ENCODE data around the gene CYFIP1. TPM values are rescaled to one million over a fixed set of nuclear protein-coding genes. Genes with fewer than 3 reads are reported as not detected.

The CYFIP1 gene
- polyA plus RNA-seq, 1 donor: 94.5 TPM

DNA sequence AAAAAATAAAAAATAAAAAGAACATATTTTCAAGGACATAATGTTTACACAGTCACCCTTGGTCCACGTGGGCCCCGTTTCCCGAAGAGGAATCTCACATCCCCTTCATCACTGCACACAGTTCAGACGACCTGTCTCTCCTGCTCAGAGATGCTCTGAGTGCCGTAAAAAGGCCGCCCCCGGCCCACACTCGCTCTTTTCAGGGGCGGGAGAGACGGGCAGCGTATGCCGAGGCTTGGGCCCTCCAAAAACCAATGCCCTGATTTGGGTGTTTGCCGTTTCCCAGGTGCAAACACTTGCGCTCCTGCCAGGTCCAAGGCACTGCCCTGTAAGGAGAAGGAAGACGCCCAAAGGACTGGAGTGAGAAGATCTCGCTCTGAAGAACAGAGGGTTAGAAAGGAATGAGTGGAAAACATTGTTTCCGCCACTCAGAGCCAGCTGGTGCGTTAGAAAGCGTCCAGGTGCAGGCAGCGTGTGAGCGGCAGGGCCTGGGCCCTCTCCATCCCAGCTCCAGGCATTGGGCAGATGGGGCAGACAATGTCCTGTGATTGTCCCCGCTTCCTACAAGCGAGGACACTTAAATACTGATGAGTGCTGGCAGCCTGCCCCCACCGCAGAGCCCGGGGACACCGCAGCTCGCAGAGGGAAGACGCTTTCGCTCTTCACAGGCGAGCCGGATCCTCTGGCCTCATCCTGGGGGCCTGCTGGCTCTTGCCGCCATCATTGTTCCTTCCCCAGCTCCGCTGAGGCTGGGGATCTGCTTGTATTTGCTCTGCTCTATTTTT lies 88.5 kb downstream of the CYFIP1 start:
- DNase-seq: no peak

- no peak for DNase-seq
These were observed 89.9 kb downstream of the CYFIP1 start for GRCh38 chr15:22890296-22890695.

GRCh38 chr15:22889146-22889818 lies 90.9 kb downstream of the CYFIP1 start:
- no peak for DNase-seq

- no peak for DNase-seq
These were observed 91.9 kb downstream of the CYFIP1 start for GRCh38 chr15:22888120-22888859.

DNA sequence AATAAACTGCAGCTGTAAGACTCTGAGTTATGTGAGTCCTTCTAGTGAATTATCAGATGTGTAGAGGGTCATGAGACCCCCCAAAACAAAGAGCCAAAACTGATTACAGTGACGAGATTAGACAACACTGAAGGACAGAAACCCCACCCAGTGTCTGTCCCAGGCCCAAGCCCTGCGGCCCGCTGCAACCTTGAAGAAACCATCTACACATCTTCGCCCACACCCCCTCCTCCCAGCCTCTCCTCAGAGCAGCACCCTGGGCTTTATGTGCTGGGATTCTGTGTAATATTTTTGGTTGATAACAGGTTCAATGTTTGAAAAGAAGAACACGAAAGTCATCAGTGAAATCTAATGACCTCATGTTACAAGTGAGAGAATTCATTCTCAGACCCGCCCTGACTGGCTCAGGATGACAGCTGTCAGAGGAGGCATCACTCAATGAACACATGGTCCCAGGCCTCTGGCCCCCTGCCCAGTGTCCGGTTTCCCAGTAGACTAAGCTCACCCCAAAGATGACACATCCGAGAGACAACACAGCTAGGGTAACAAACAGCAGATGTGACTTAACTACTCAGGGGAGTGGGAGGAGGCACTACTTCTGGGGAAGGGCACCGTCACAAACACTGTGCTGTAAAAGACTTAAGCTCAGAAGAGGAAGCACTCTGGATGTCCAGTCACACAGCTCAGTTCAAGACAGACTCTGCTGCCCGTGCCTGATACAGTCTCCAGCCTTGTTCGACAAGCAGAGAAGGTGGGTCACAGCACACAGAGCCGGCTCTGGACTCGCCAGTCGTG lies 92.8 kb downstream of the CYFIP1 start:
- no peak for DNase-seq

DNA sequence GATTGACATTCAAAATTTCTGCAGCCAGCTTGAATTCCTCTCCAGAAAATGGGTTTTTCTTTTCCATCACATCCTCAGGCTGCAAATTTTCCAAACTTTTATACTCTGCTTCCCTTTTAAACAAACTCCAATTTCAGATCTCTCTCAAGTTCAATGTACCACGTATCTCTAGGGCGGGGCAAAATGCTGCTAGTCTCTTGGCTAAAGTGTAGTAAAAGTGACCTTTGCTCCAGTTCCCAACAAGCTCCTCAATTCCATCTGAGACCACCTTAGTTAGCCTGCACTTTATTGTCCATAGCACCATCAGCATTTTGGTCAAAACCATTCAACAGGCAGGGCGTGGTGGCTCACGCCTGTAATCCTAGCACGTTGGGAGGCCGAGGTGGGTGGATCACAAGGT lies 95.0 kb downstream of the CYFIP1 start:
- DNase-seq: no peak

GRCh38 chr15:22884344-22884743 lies 95.8 kb downstream of the CYFIP1 start:
- DNase-seq: no peak

GRCh38 chr15:22883196-22883595 lies 97.0 kb downstream of the CYFIP1 start:
- DNase-seq: no peak

GRCh38 chr15:22881739-22882440 lies 98.3 kb downstream of the CYFIP1 start:
- no peak for DNase-seq

DNA sequence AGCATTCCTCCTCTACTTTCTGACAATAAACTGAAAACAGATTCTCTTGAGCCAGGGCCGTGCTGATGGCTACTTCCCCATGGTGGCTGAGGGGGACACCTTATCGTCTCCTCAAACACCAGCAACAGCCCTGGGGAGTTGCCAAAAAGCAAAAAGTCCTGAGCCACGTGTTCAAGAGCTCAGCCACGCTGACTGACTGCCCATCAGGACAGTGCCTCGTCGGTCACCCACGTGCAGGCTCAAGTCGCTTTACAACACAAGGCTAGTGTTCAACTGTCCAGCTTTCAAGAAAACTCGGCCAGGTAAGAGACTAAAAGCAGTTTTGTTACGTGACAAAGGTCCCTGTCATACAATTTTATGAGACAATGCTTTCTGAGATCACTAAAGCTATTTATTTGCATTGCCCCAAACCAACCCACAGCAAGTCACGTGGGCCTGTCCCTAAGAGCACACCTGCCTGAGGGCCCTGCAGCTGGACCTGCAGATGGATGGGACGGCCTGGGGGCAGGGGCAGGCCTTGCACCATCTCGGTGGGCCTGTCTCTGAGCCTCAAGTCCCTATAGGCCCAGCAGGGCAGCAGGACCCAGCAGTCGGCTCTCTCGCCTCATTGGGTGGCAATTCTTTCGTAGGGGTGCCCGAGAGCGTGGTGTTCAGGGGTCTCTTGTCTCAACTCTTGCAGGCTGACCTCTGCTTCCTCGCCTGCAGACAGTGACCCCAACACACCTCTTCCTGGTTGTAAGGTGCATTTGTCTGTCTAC lies 99.0 kb downstream of the CYFIP1 start:
- DNase-seq: no peak

DNA sequence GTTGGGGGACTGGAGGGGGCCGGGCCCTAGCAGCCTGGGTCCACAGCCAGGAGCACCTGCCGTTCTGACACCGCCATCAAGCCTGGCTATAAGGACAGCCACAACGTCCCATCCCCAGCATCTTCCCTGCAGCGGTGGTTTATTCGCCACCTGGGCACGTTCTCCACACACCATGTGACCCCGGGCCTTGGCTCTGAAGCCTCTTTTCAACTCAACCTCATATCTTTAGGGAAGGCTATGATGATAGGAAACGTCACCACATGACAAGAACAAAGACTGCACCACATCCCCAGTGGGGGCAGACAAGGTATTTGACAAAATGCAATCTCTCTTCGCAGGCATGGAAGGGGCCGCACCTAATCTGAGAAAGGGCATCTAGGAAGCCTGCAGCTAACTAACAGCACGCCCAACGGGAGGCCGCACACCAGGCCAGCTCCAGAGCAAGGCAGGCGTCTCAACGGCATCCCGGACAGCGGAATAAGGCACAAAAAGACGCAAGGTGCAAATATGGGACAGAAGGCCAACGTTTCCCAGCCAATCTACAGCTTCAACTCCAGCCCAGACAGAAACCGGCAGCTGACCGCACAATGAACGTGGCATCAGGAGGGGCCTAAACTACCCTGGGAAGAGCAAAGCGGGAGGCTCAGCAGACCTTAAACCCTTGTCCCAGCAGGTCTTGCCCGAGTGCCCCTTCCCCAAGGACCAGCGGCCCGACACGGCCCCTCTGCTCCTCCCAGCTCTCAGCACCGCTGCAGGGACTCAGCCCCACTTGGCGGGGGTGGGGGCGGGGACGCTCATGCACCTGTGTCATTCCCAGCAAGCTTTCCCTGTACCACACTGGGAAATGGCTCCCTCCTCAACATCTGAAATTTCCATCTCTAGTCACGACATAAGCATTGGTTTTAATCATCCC lies 99.8 kb downstream of the CYFIP1 start:
- DNase-seq: no peak

- no peak for DNase-seq
These were observed 102.1 kb downstream of the CYFIP1 start for GRCh38 chr15:22878103-22878502.

DNA sequence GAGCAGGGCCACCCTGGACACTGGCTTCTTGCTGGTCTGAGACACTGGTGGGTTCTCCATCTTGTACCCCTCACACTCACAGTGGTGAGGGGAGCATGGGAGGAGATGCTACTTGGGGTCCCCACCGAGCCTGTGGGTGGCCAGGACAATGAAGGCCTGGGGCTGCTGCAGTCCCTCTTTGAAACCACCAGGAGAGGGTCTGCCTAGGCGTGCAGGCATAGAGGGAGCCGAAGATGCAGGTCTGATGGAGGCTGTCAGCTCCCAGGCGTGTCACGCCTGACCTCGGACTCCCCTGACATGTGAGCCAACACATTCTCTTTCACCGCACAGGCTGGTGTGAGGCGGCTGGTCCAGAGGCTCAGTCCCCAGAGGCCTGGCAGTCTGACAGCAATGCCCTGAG lies 102.6 kb downstream of the CYFIP1 start:
- DNase-seq: no peak

DNA sequence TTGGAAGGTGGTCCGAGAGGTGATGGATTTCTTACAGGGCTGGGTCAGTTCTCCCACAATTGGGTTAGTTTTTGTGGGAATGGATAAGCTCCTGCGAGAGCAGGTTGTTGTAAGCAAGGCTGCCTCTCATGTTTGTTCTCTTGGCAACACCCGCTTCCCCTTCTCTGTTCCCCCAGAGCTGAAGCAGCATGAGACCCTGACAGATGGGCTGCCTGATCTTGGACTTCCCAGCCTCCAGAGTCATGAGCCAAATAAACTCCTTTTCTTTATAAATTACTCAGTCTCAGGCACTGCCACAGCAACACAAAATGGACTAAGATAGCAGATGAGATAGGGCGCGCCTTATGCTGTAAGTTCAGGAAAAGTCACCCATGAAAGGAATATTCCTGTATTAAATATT lies 103.1 kb downstream of the CYFIP1 start:
- no peak for DNase-seq

GRCh38 chr15:22874966-22875365 lies 105.2 kb downstream of the CYFIP1 start:
- peak; percentile 19 for DNase-seq

GRCh38 chr15:22874256-22874655 lies 105.9 kb downstream of the CYFIP1 start:
- no peak for DNase-seq

DNA sequence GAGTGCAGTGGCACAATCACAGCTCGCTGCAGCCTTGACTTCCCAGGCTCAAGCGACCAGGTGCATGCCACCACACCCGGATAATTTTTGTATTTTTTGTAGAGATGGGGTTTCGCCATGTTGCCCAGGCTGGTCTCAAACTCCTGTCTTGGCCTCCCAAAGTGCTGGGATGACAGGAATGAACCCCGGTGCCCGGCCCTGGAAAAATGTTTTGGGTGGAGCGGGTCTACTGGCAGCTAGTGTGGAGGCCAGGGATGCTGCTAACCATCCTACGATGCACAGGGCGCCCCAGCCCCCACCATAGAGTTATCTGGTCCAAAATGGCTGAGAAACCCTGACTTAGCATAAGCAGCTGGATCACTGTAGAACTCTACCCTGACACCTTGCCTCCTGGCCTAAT lies 106.3 kb downstream of the CYFIP1 start:
- DNase-seq: no peak

- no peak for DNase-seq
These were observed 107.0 kb downstream of the CYFIP1 start for GRCh38 chr15:22872936-22873701.

All from left kidney (tissue), 2 donors.